Adrenal gland (tissue), 12 donors: ENCODE data around the gene CACNA1C. TPM values are rescaled to one million over a fixed set of nuclear protein-coding genes. Genes with fewer than 3 reads are reported as not detected.

ENCODE experiments used
- DNase-seq, 7 donors: peaks; one replicate each; pipeline ENCODE4 v3.0.0-alpha.2; 2019 to 2020
- H3K27ac ChIP-seq, 5 donors: fragments of 200-600 bp; sonication (generic) in 4 of 5; 1 replicate in 3 of 5; 2 replicates in 2 of 5; pipeline versions ENCODE4 v1.5.1 to v1.8.0; 2016 to 2020; ENCODE audit warnings: mild to moderate bottlenecking in 1 of 5
- H3K27me3 ChIP-seq: fragments of 200-600 bp; 2 replicates; pipeline ENCODE4 v1.8.0; 2021
- H3K36me3 ChIP-seq, 2 donors: fragments of 200-600 bp; replicated peaks in 1 of 2; 1 replicate in 1 of 2; 2 replicates in 1 of 2; pipeline versions ENCODE4 v1.5.1 to v1.8.0; 2018 to 2022
- H3K4me1 ChIP-seq, 2 donors: fragments of 200-600 bp; replicated peaks in 1 of 2; 1 replicate in 1 of 2; 2 replicates in 1 of 2; pipeline versions ENCODE4 v1.5.1 to v1.8.0; 2018 to 2021
- H3K4me3 ChIP-seq, 4 donors: fragments of 200-600 bp; sonication (generic) in 3 of 4; one replicate each; pipeline ENCODE4 v1.5.1; 2016 to 2018
- H3K9me3 ChIP-seq, 3 donors: fragments of 200-600 bp; sonication (generic) in 1 of 3; replicated peaks in 1 of 3; 1 replicate in 2 of 3; 2 replicates in 1 of 3; pipeline versions ENCODE4 v1.5.1 to v1.8.0; 2016 to 2021
- POLR2A ChIP-seq, 2 donors: fragments of 450-650 bp; IDR thresholded peaks; one replicate each; pipeline ENCODE4 v1.6.1; 2017; ENCODE audit warnings: antibody characterized with exemption in 2 of 2, mild to moderate bottlenecking in 2 of 2, moderate library complexity in 1 of 2
- WGBS, 4 donors: extraction: QIAGEN DNeasy Blood & Tissue Kit in 2 of 4; methylation state at CpG; one replicate each; pipeline versions ENCODE4 v1.1.5 to v1.1.7; 2013 to 2017; 5-methylcytosine and 5-hydroxymethylcytosine counted together
- intact Hi-C, 2 donors: fragments of 100-400 bp; cut with DNase I; formaldehyde crosslinking; loops; one replicate each; pipeline versions ENCODE4 v1.14.1 to v1.15.0; 2022 to 2023
- polyA plus RNA-seq, 3 donors: library from polyadenylated mRNA; stranded (reverse); fragments of 200-250 nt in 2 of 3; fragments of 350-450 nt in 1 of 3; fragmentation: Illumina TruSeq in 1 of 3; extraction: RNeasy Lipid Tissue Mini Kit (QIAGEN cat#74804) in 1 of 3; gene quantifications; one replicate each; pipeline ENCODE4 v1.2.3, GENCODE V29; 2013 to 2014
- total RNA-seq, 9 donors: library from RNA; depleted of rRNA in 4 of 9; stranded (reverse); fragments of >200 nt in 4 of 9; fragments of 120-200 nt in 1 of 9; fragmentation: NEBNext Ultra II Directional in 1 of 9; extraction: Animal tissue kit (Norgen Biotek cat#: 25700) in 1 of 9; gene quantifications; one replicate each; pipeline versions ENCODE4 v1.1.0 to v1.2.4, GENCODE V29; 2013 to 2023
- TF ChIP-seq, protein P1 (sequence below), 6 experiments: fragments of 450-650 bp in 4 of 6; fragments of 200-600 bp in 2 of 6; sonication (generic) in 1 of 6; IDR thresholded peaks; 1 replicate in 5 of 6; 2 replicates in 1 of 6; pipeline versions ENCODE4 v1.5.1 to v1.8.0; 2016 to 2021; ENCODE audit warnings: antibody characterized with exemption in 6 of 6, mild to moderate bottlenecking in 2 of 6, moderate library complexity in 1 of 6
- donor health status: healthy with polysubstance abuse.
- donor health status: Bipolar disorder and iron deficiency.
- donor health status: DM: yes; HTN: yes; CAD: no.
- donor health status: DM: no; HTN: no; CAD: no.
- donor health status: DM: no; HTN: no; CAD: no.
- donor health status: DM: yes; HTN: yes; CAD: no.

The CACNA1C gene
- total and polyA plus RNA-seq, 12 donors = 1.4 to 5.8 (median 3.5) TPM

DNA sequence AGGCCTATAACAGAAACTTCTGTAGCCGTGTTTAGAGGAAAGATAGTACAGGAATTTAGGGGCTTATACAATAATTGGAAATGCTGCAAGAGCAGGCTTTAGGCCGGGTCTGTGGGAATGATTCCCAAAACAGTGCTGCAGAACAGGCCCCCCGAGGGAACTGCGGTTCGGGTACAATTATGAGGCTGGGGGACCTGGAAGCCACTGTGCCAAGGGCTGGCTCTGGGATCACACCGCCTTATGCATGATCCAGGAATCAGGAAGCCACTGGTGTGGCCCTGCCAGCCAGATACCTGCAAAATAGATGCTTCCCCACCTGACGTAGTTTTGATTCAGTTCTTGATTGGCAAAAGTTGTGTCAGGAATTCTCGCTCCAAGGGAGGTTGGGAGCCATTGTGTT, 55.4 kb downstream of the CACNA1C start:
- H3K4me1 ChIP-seq = no peaks in the 10 kb centered on the region
- H3K27ac ChIP-seq = no peak overlapping the region
- H3K9me3 ChIP-seq = no peaks in the 10 kb centered on the region
- no peaks in the 10 kb centered on the region for H3K36me3 ChIP-seq
- intact Hi-C loops = no loop called here
- 91 to 95% (median 93%) methylated on average over 7 to 8 of the region's 8 CpGs for WGBS, 4 donors
- DNase-seq = no peak
- H3K27me3 ChIP-seq = no peaks in the 10 kb centered on the region
- no peak overlapping the region for H3K4me3 ChIP-seq
- TF ChIP-seq POLR2A (IDR thresholded peaks at IDR 0.05) = no peak
- TF ChIP-seq, protein P1, sequence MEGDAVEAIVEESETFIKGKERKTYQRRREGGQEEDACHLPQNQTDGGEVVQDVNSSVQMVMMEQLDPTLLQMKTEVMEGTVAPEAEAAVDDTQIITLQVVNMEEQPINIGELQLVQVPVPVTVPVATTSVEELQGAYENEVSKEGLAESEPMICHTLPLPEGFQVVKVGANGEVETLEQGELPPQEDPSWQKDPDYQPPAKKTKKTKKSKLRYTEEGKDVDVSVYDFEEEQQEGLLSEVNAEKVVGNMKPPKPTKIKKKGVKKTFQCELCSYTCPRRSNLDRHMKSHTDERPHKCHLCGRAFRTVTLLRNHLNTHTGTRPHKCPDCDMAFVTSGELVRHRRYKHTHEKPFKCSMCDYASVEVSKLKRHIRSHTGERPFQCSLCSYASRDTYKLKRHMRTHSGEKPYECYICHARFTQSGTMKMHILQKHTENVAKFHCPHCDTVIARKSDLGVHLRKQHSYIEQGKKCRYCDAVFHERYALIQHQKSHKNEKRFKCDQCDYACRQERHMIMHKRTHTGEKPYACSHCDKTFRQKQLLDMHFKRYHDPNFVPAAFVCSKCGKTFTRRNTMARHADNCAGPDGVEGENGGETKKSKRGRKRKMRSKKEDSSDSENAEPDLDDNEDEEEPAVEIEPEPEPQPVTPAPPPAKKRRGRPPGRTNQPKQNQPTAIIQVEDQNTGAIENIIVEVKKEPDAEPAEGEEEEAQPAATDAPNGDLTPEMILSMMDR (IDR thresholded peaks at IDR 0.05) = no peak

DNA sequence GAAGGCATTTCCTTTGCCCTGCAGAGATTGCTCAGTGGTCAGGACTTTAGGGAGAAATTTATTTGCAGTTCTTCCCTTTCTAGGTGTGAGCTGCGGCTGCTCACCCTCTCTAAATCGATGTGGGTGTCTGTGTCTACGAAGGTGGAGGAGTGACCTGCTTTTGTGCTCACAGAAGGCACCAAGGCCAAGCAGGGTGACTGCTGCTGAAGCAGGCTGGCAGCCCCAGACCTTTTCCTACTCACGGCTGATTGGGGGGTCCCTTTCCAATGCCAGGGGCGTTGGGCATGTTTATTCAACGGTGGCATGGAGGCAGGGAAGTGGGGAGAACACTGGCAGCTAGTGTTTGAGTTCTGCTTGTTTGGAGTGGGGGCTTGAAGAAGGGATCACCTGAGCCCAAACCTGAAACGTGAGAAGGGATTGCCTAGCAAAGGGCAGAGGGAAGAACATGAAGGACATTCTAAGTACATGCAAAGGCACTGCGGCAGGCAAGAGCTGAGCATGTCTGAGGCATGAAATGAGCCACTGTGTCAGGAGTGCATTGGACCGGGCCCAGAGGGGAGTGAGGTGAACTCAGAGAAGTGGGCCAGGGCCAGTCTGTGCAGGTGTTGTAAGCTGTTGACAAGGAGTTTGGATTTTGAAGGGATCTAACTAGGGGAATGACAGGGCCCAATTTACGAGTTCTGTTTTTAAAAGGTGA, 56.3 kb downstream of the CACNA1C start:
- Histone ChIP-seq H3K27ac (no peak overlapping the region), H3K36me3 (no peaks in the 10 kb centered on the region), H3K4me1 (no peaks in the 10 kb centered on the region), H3K9me3 (no peaks in the 10 kb centered on the region), H3K4me3 (no peak overlapping the region), H3K27me3 (no peaks in the 10 kb centered on the region)
- TF ChIP-seq, protein P1 (IDR thresholded peaks at IDR 0.05) = no peak
- no peak for TF ChIP-seq POLR2A (IDR thresholded peaks at IDR 0.05)
- DNase-seq = no peak
- intact Hi-C loops = no loop called here
- 78 to 81% (median 80%) methylated on average over 7 to 10 of the region's 10 CpGs for WGBS, 4 donors

DNA sequence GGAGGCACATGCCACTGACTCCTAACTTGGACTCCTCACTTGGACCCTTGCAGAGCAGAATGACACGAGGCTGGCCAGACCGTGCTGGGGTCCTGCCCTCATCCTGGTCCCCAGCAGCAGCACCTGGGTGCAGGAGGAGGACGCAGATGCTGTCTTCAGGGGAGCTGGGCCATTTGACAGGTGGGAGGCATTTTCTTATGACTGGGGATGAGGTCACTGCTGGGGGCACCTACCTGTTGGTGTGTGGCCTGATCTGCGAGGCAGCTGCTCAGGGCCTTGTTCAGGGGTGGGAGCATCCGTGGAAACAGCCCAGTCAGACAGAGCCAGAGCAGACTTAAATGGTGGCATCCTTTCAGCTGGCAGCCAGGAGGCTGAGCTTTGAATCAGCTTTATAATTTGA, 57.3 kb downstream of the CACNA1C start:
- H3K4me3 ChIP-seq = no peak overlapping the region
- WGBS, 4 donors = 90 to 98% methylated on average over 5 of the region's 5 CpGs; no CpG with 5 or more reads in 2 of the 4 donors
- no peak for DNase-seq
- no peaks in the 10 kb centered on the region for H3K4me1 ChIP-seq
- no peaks in the 10 kb centered on the region for H3K27me3 ChIP-seq
- H3K36me3 ChIP-seq = no peaks in the 10 kb centered on the region
- intact Hi-C loops = no loop called here
- no peak overlapping the region for H3K27ac ChIP-seq
- TF ChIP-seq, protein P1 (IDR thresholded peaks at IDR 0.05) = no peak
- no peak for TF ChIP-seq POLR2A (IDR thresholded peaks at IDR 0.05)
- H3K9me3 ChIP-seq = no peaks in the 10 kb centered on the region

DNA sequence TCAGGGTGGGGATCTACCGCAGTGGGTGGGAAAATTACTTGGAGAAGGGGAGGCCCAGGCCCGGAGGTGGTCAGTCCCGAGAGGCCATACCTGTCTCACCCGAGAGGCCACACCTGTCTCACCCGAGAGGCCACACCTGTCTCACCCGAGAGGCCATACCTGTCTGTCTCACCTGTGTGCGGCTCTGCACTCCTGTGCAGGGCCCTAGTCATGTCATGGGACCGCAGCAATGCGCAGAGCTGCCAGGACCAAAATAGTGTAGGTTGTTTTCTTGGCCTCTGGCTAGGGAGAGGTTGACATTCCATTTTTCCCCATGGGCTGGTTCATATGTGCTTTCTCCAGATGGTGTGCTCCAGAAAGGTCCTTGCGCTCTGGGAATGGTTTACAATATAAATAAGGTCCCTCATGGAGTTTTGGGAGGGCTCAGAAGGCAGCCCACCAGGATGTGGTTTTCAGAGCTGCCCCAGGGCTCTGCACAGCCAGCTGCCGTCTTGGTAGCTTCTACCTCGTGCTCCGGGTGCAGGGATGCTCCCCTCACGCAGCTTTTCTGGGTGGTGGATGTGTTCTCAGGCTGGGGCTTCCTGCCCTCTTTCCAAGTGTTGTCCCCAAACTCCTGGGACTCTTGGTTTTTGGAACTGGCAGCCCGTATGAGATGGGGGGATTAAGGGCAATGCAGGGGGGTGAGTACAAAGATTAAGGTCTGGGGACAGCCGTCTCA, 58.2 kb downstream of the CACNA1C start:
- H3K4me1 ChIP-seq = no peaks in the 10 kb centered on the region

More for the DNA sequence above, 58.2 kb downstream of the CACNA1C start:
- H3K27me3 ChIP-seq = no peaks in the 10 kb centered on the region
- DNase-seq = no peak
- WGBS, 4 donors = 60 to 85% (median 80%) methylated on average over 11 to 16 of the region's 16 CpGs
- intact Hi-C loops = no loop called here
- TF ChIP-seq, protein P1 (IDR thresholded peaks at IDR 0.05) = no peak
- no peak for TF ChIP-seq POLR2A (IDR thresholded peaks at IDR 0.05)
- no peak overlapping the region for H3K4me3 ChIP-seq
- no peaks in the 10 kb centered on the region for H3K9me3 ChIP-seq
- no peaks in the 10 kb centered on the region for H3K36me3 ChIP-seq
- no peak overlapping the region for H3K27ac ChIP-seq
